HUES48 (cell line): ENCODE data around the gene GRB10.

Source experiments
- H3K27ac ChIP-seq: one replicate; pipeline ENCODE4 v1.7.0; 2013; ENCODE audit warnings: low read depth, low read length, inconsistent platforms
- H3K27me3 ChIP-seq: 2 replicates; pipeline ENCODE4 v1.6.1; 2013; ENCODE audit warnings: mild to moderate bottlenecking, low read length; ENCODE audit not compliant: control insufficient read depth, insufficient read depth
- H3K36me3 ChIP-seq: 2 replicates; pipeline ENCODE4 v1.6.1; 2013; ENCODE audit warnings: low read length; ENCODE audit not compliant: control insufficient read depth, insufficient read depth
- H3K4me1 ChIP-seq: 2 replicates; pipeline ENCODE4 v1.6.1; 2013; ENCODE audit warnings: mild to moderate bottlenecking, low read length; ENCODE audit not compliant: control insufficient read depth, insufficient read depth
- H3K4me3 ChIP-seq: 2 replicates; pipeline ENCODE4 v1.5.1; 2013; ENCODE audit warnings: mild to moderate bottlenecking, low read depth, low read length
- H3K9ac ChIP-seq: 2 replicates; pipeline ENCODE4 v1.6.1; 2013; ENCODE audit warnings: mild to moderate bottlenecking, low read depth, low read length, moderate library complexity
- H3K9me3 ChIP-seq: 2 replicates; pipeline ENCODE4 v1.6.1; 2013; ENCODE audit warnings: low read length; ENCODE audit not compliant: control insufficient read depth, insufficient read depth

Gene GRB10

GRCh38 chr7:50540785-50541579, 241.7 kb downstream of the GRB10 start:
- no peak overlapping the region for H3K27ac ChIP-seq
- no peak overlapping the region for H3K4me3 ChIP-seq
- H3K36me3 ChIP-seq, result no peaks in the 10 kb centered on the region
- no peak overlapping the region for H3K9ac ChIP-seq
- no peaks in the 10 kb centered on the region for H3K27me3 ChIP-seq
- no peaks in the 10 kb centered on the region for H3K9me3 ChIP-seq
- no peaks in the 10 kb centered on the region for H3K4me1 ChIP-seq
